H1 (cell line): ENCODE measurements around the gene LCAT. TPM values are rescaled to one million over a fixed set of nuclear protein-coding genes. Genes with fewer than 3 reads are reported as not detected.

Source experiments
- ASH2L ChIP-seq: fragments of 200-600, 300-600 bp; sonication (generic); IDR thresholded peaks from one replicate; pipeline ENCODE4 v1.7.1; 2017; ENCODE audit warnings: low read length
- KDM1A ChIP-seq: fragments of 200-600, 300-600 bp; sonication (generic); IDR thresholded peaks from 2 replicates; pipeline ENCODE4 v1.7.1; 2016; ENCODE audit warnings: mild to moderate bottlenecking, low read length, borderline replicate concordance
- SIN3A ChIP-seq, 2 experiments: IDR thresholded peaks in 1 of 2; conservative IDR thresholded peaks in 1 of 2; 2 replicates each; pipeline ENCODE4 v1.6.1; 2011 to 2012; ENCODE audit warnings: low read length in 2 of 2, improper control_type of control experiment in 1 of 2, low read depth in 1 of 2, mild to moderate bottlenecking in 1 of 2
- TCF12 ChIP-seq: IDR thresholded peaks from 2 replicates; pipeline ENCODE4 v1.6.1; 2011; ENCODE audit warnings: low read depth, mild to moderate bottlenecking, low read length
- ZNF274 ChIP-seq: IDR thresholded peaks from 2 replicates; pipeline ENCODE4 v1.7.0; 2012; ENCODE audit warnings: low read length, borderline replicate concordance; ENCODE audit errors: extremely low read depth
- polyA plus RNA-seq, 7 experiments: library from polyadenylated mRNA; depleted of rRNA in 3 of 7; stranded (reverse) in 5 of 7; unstranded in 2 of 7; fragments of >200 nt in 5 of 7; fragments of 200-250 nt in 2 of 7; gene quantifications; 1 replicate in 5 of 7; 2 replicates in 1 of 7; 4 replicates in 1 of 7; pipeline versions ENCODE4 v1.2.1 to v1.2.3, GENCODE V29; 2011 to 2013; ENCODE audit warnings: missing spikeins in 2 of 7, mixed read lengths in 2 of 7
- total RNA-seq: library from RNA; stranded (reverse); fragmentation: NEBNext Ultra II Directional; extraction: Animal tissue kit (Norgen Biotek cat#: 25700); gene quantifications from 2 replicates; pipeline ENCODE4 v1.2.1, GENCODE V29; 2021
- TF ChIP-seq, protein P1 (sequence below): IDR thresholded peaks from 2 replicates; pipeline ENCODE4 v1.6.1; 2012; ENCODE audit warnings: inconsistent platforms

The LCAT gene
- total and polyA plus RNA-seq, 2 of the 8 experiments (the other 6 are each of a cell fraction or from before 2014, with no cell fraction given): 9.4 to 19.6 TPM

DNA sequence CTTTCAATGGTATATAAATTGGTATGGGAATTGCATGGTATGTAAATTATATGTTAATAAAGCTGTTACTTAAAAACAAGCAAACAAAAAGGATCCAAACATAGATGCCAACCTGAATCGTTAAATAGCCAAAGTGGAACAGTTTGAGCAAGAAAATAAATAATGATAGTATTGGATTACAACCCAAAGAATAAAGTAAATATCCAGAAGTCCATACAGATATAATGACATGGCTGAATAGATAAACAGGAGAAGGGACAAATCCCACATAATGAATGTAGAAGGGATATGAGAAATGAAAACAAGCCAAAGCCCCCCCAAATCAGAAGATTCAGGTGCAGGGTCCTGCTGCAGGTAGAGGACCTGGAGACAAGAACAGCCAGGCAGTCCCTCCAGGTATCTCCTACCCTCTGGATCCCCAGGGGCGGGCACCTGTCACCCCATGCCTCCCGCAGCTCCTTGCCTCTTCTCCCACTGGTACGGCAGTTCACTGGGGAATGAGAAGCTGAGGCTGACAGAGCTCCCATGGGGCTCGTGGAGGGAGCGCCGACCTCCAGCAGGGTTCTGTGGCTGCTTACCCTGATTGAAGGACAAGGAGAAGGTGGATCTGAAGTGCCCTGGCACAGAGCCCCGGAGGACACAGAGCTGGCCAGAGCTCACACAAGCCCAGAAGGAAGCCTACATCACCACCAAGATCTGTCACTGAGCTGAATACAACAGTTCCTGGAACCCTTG is 9.9 kb upstream of the LCAT start (continued):
- TF ChIP-seq KDM1A: no peak
- TF ChIP-seq ASH2L: no peak
- TF ChIP-seq, protein P1, sequence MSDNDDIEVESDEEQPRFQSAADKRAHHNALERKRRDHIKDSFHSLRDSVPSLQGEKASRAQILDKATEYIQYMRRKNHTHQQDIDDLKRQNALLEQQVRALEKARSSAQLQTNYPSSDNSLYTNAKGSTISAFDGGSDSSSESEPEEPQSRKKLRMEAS: no peak
- no peak for TF ChIP-seq SIN3A (conservative IDR thresholded peaks at IDR 0.05 in 1 of 2, IDR thresholded peaks at IDR 0.05 in 1 of 2; ENCODE audit: low read depth in 1 of 2, low read length in 2 of 2)
- TF ChIP-seq ZNF274: no peak
- no peak for TF ChIP-seq TCF12
